GM19455 (cell line): ENCODE results near the gene GLMN.

Experiments used
- ATAC-seq: cut with Tn5 transposase; IDR thresholded peaks from one replicate; pipeline ENCODE4 v1.9.1; 2021; ENCODE audit not compliant: unreplicated experiment

The GLMN gene

GRCh38 chr1:92201973-92202372, 96.8 kb downstream of the GLMN start:
- no peak for ATAC-seq
